Neural cell (in vitro differentiated cells): Measurements from ENCODE around the gene INSYN2B. TPM values are rescaled to one million over a fixed set of nuclear protein-coding genes. Genes with fewer than 3 reads are reported as not detected.

ENCODE experiments used
- H2AFZ ChIP-seq: fragments of 200-600, 300-800 bp; sonication (generic), shearing (Covaris generic); 2 replicates; pipeline ENCODE4 v1.6.0; 2014; ENCODE audit warnings: low read depth, mild to moderate bottlenecking, antibody characterized with exemption, low read length, moderate library complexity
- H3F3A ChIP-seq: fragments of 200-600 bp; shearing (Covaris generic); 2 replicates; pipeline ENCODE4 v1.6.1; 2016; ENCODE audit warnings: mild to moderate bottlenecking, moderate library complexity, mixed read lengths, antibody characterized with exemption, low read length; ENCODE audit not compliant: insufficient read depth, poor library complexity, severe bottlenecking
- H3K27ac ChIP-seq: fragments of 200-600, 300-800 bp; sonication (generic), shearing (Covaris generic); 2 replicates; pipeline ENCODE4 v1.5.1; 2014; ENCODE audit warnings: mild to moderate bottlenecking, low read length, moderate library complexity
- H3K27me3 ChIP-seq: fragments of 300-800, 200-600 bp; sonication (generic), shearing (Covaris generic); 2 replicates; pipeline ENCODE4 v1.6.0; 2014; ENCODE audit warnings: mild to moderate bottlenecking, low read depth, low read length, moderate library complexity; ENCODE audit not compliant: insufficient read depth
- H3K36me3 ChIP-seq: fragments of 300-800, 200-600 bp; sonication (generic), shearing (Covaris generic); 2 replicates; pipeline ENCODE4 v1.5.1; 2014; ENCODE audit warnings: mild to moderate bottlenecking, antibody characterized with exemption, low read length, moderate library complexity; ENCODE audit not compliant: insufficient read depth
- H3K4me2 ChIP-seq: fragments of 300-800, 200-600 bp; sonication (generic), shearing (Covaris generic); 2 replicates; pipeline ENCODE4 v1.6.0; 2014; ENCODE audit warnings: mild to moderate bottlenecking, low read length
- H3K4me3 ChIP-seq: fragments of 300-800, 200-600 bp; sonication (generic), shearing (Covaris generic); 2 replicates; pipeline ENCODE4 v1.5.1; 2014; ENCODE audit warnings: mild to moderate bottlenecking, low read length, moderate library complexity
- H3K79me2 ChIP-seq: fragments of 200-600 bp; shearing (Covaris generic); replicated peaks from 2 replicates; pipeline ENCODE4 v1.6.0; 2014; ENCODE audit warnings: mild to moderate bottlenecking, low read length, moderate library complexity; ENCODE audit not compliant: insufficient read depth
- H3K9ac ChIP-seq: fragments of 300-800, 200-600 bp; sonication (generic), shearing (Covaris generic); 2 replicates; pipeline ENCODE4 v1.6.1; 2016; ENCODE audit warnings: mild to moderate bottlenecking, low read length, mixed read lengths
- H3K9me2 ChIP-seq: fragments of 200-600 bp; shearing (Covaris generic); 2 replicates; pipeline ENCODE4 v1.6.1; 2016; ENCODE audit warnings: mild to moderate bottlenecking, low read length, mixed read lengths; ENCODE audit not compliant: insufficient read depth
- H3K9me3 ChIP-seq: fragments of 200-600, 300-800 bp; sonication (generic), shearing (Covaris generic); 2 replicates; pipeline ENCODE4 v1.6.1; 2016; ENCODE audit warnings: mild to moderate bottlenecking, mixed run types, low read length, moderate library complexity, mixed read lengths
- H4K20me1 ChIP-seq: fragments of 200-600 bp; shearing (Covaris generic); 2 replicates; pipeline ENCODE4 v1.6.1; 2016; ENCODE audit warnings: mild to moderate bottlenecking, mixed run types; ENCODE audit not compliant: insufficient read depth
- CTCF ChIP-seq: fragments of 450-650 bp; IDR thresholded peaks from 2 replicates; pipeline ENCODE4 v1.5.1; 2014; ENCODE audit warnings: antibody characterized with exemption, mild to moderate bottlenecking, moderate library complexity; ENCODE audit not compliant: poor library complexity, severe bottlenecking
- EP300 ChIP-seq: fragments of 450-650 bp; conservative IDR thresholded peaks from 2 replicates; pipeline ENCODE4 v1.6.1; 2014; ENCODE audit warnings: antibody characterized with exemption, mild to moderate bottlenecking, moderate library complexity; ENCODE audit not compliant: poor library complexity, severe bottlenecking
- EZH2 ChIP-seq: fragments of 200-600, 300-800 bp; shearing (Covaris generic), sonication (generic); IDR thresholded peaks from 2 replicates; pipeline ENCODE4 v1.6.1; 2014; ENCODE audit warnings: antibody characterized with exemption, low read length, borderline replicate concordance, mild to moderate bottlenecking; ENCODE audit not compliant: insufficient read depth, poor library complexity, severe bottlenecking
- MXI1 ChIP-seq: fragments of 450-650 bp; conservative IDR thresholded peaks from 2 replicates; pipeline ENCODE4 v1.6.1; 2014; ENCODE audit warnings: antibody characterized with exemption, mild to moderate bottlenecking; ENCODE audit not compliant: poor library complexity, severe bottlenecking
- POLR2AphosphoS5 ChIP-seq: IDR thresholded peaks from 2 replicates; pipeline ENCODE4 v1.6.1; 2012
- RAD21 ChIP-seq: fragments of 450-650 bp; conservative IDR thresholded peaks from 2 replicates; pipeline ENCODE4 v1.6.1; 2014; ENCODE audit warnings: antibody characterized with exemption, mild to moderate bottlenecking, moderate library complexity
- REST ChIP-seq: IDR thresholded peaks from 2 replicates; pipeline ENCODE4 v1.6.1; 2012; ENCODE audit warnings: borderline replicate concordance
- SMC3 ChIP-seq: fragments of 450-650 bp; conservative IDR thresholded peaks from 2 replicates; pipeline ENCODE4 v1.6.1; 2014; ENCODE audit warnings: antibody characterized with exemption, mild to moderate bottlenecking, moderate library complexity; ENCODE audit not compliant: poor library complexity
- TAF1 ChIP-seq: IDR thresholded peaks from 2 replicates; pipeline ENCODE4 v1.6.1; 2012; ENCODE audit warnings: low read depth
- polyA plus RNA-seq: library from polyadenylated mRNA; depleted of rRNA; stranded (reverse); fragments of >200 nt; gene quantifications from 2 replicates; pipeline ENCODE4 v1.2.3, GENCODE V29; 2014

Gene INSYN2B
- polyA plus RNA-seq, 1 donor from 2014 or later, result 0.37 TPM

- no peaks in the 10 kb centered on the region for H3K9me2 ChIP-seq
- H3K27me3 ChIP-seq, result no peaks in the 10 kb centered on the region
- H3K79me2 ChIP-seq, result no peaks in the 10 kb centered on the region
- no peak overlapping the region for H2AFZ ChIP-seq
- H3K4me2 ChIP-seq, result no peak overlapping the region
- no peak for TF ChIP-seq EZH2
- no peak for TF ChIP-seq MXI1
- no peak for TF ChIP-seq REST
- no peak for TF ChIP-seq RAD21
- no peak for TF ChIP-seq EP300
- TF ChIP-seq TAF1, result no peak
- TF ChIP-seq CTCF, result no peak
- no peak for TF ChIP-seq SMC3
- TF ChIP-seq POLR2AphosphoS5, result no peak
- H3K9ac ChIP-seq, result no peak overlapping the region
- H3K4me3 ChIP-seq, result no peak overlapping the region
- no peaks in the 10 kb centered on the region for H3K9me3 ChIP-seq
- no peaks in the 10 kb centered on the region for H3K36me3 ChIP-seq
- no peaks in the 10 kb centered on the region for H3F3A ChIP-seq
- H4K20me1 ChIP-seq, result no peaks in the 10 kb centered on the region
- no peak overlapping the region for H3K27ac ChIP-seq
Measured at GRCh38 chr5:170010595-170010994, 30.3 kb upstream of the INSYN2B start.

- Histone ChIP-seq H3K9ac (no peak overlapping the region), H3F3A (no peaks in the 10 kb centered on the region), H3K4me2 (no peak overlapping the region), H2AFZ (no peak overlapping the region), H3K9me3 (no peaks in the 10 kb centered on the region), H3K4me3 (no peak overlapping the region), H3K27me3 (no peaks in the 10 kb centered on the region), H3K9me2 (no peaks in the 10 kb centered on the region), H4K20me1 (no peaks in the 10 kb centered on the region), H3K79me2 (no peaks in the 10 kb centered on the region), H3K27ac (no peak overlapping the region), H3K36me3 (no peaks in the 10 kb centered on the region)
- TF ChIP-seq CTCF (no peak), POLR2AphosphoS5 (no peak), SMC3 (no peak), REST (no peak), RAD21 (no peak), EZH2 (no peak), EP300 (no peak), TAF1 (no peak), MXI1 (no peak)
Measured at GRCh38 chr5:170008376-170008775, 28.1 kb upstream of the INSYN2B start.
